Astrocyte (in vitro differentiated cells and primary cell): Measurements from ENCODE around the gene TMA7B. TPM values are rescaled to one million over a fixed set of nuclear protein-coding genes. Genes with fewer than 3 reads are reported as not detected.

Experiments
- DNase-seq: peaks from one replicate; pipeline ENCODE4 v3.0.0-alpha.2; 2010; ENCODE audit warnings: low read depth
- FAIRE-seq: peaks from 2 replicates; lab custom pipeline; 2011; peaks lifted over from hg19 to GRCh38; lab: Jason Lieb, UNC
- H2AFZ ChIP-seq: 2 replicates; pipeline ENCODE4 v1.6.0; 2012; ENCODE audit warnings: low read depth, low read length, inconsistent platforms
- H3K27ac ChIP-seq: 2 replicates; pipeline ENCODE4 v1.5.1; 2011; ENCODE audit warnings: low read depth, low read length, inconsistent platforms
- H3K27me3 ChIP-seq: 2 replicates; pipeline ENCODE4 v1.6.0; 2011; ENCODE audit warnings: low read length, inconsistent platforms; ENCODE audit not compliant: insufficient read depth
- H3K36me3 ChIP-seq: 2 replicates; pipeline ENCODE4 v1.5.1; 2011; ENCODE audit warnings: low read length, inconsistent platforms; ENCODE audit not compliant: insufficient read depth
- H3K4me1 ChIP-seq: 2 replicates; pipeline ENCODE4 v1.5.1; 2011; ENCODE audit warnings: low read length, inconsistent platforms; ENCODE audit not compliant: insufficient read depth
- H3K4me2 ChIP-seq: 2 replicates; pipeline ENCODE4 v1.6.0; 2012; ENCODE audit warnings: low read length, inconsistent platforms
- H3K4me3 ChIP-seq: 2 replicates; pipeline ENCODE4 v1.5.1; 2011; ENCODE audit warnings: low read depth, mild to moderate bottlenecking, low read length, inconsistent platforms; ENCODE audit not compliant: insufficient read depth
- H3K79me2 ChIP-seq: 2 replicates; pipeline ENCODE4 v1.6.0; 2012; ENCODE audit warnings: mild to moderate bottlenecking, low read length, inconsistent platforms; ENCODE audit not compliant: insufficient read depth
- H3K9ac ChIP-seq: 2 replicates; pipeline ENCODE4 v1.6.0; 2012; ENCODE audit warnings: mild to moderate bottlenecking, low read length, inconsistent platforms
- H3K9me3 ChIP-seq: 2 replicates; pipeline ENCODE4 v1.5.1; 2012; ENCODE audit warnings: low read depth, mild to moderate bottlenecking, low read length, inconsistent platforms; ENCODE audit not compliant: insufficient read depth
- H4K20me1 ChIP-seq: 2 replicates; pipeline ENCODE4 v1.6.0; 2012; ENCODE audit warnings: low read length, inconsistent platforms; ENCODE audit not compliant: insufficient read depth
- H3K27ac Mint-ChIP-seq: one replicate; pipeline ENCODE4 v1.8.0; 2021; ENCODE audit warnings: mild to moderate bottlenecking, mixed read lengths; ENCODE audit not compliant: unreplicated experiment
- H3K27me3 Mint-ChIP-seq: one replicate; pipeline ENCODE4 v1.8.0; 2021; ENCODE audit warnings: low read depth, mixed read lengths; ENCODE audit not compliant: unreplicated experiment
- H3K36me3 Mint-ChIP-seq: one replicate; pipeline ENCODE4 v1.8.0; 2021; ENCODE audit warnings: low read depth, mixed read lengths; ENCODE audit not compliant: unreplicated experiment
- H3K4me1 Mint-ChIP-seq: one replicate; pipeline ENCODE4 v1.8.0; 2021; ENCODE audit warnings: low read depth, mixed read lengths; ENCODE audit not compliant: unreplicated experiment
- H3K4me3 Mint-ChIP-seq: one replicate; pipeline ENCODE4 v1.8.0; 2021; ENCODE audit warnings: mild to moderate bottlenecking, moderate library complexity, mixed read lengths; ENCODE audit not compliant: unreplicated experiment
- H3K9me3 Mint-ChIP-seq: one replicate; pipeline ENCODE4 v1.8.0; 2021; ENCODE audit warnings: mild to moderate bottlenecking, mixed read lengths; ENCODE audit not compliant: unreplicated experiment
- EZH2 ChIP-seq: IDR thresholded peaks from 2 replicates; pipeline ENCODE4 v1.6.1; 2012; ENCODE audit warnings: mild to moderate bottlenecking, low read length, inconsistent platforms; ENCODE audit not compliant: insufficient read depth
- total RNA-seq: library from RNA; stranded (reverse); gene quantifications from 2 replicates; pipeline ENCODE4 v1.2.1, GENCODE V29; 2021
- TF ChIP-seq, protein P1 (sequence below): IDR thresholded peaks from 2 replicates; pipeline ENCODE4 v1.5.1; 2011; ENCODE audit warnings: low read depth, mild to moderate bottlenecking, inconsistent platforms, low read length, moderate library complexity; ENCODE audit not compliant: insufficient read depth

TMA7B gene
- total RNA-seq, 1 donor from 2014 or later = not detected

DNA sequence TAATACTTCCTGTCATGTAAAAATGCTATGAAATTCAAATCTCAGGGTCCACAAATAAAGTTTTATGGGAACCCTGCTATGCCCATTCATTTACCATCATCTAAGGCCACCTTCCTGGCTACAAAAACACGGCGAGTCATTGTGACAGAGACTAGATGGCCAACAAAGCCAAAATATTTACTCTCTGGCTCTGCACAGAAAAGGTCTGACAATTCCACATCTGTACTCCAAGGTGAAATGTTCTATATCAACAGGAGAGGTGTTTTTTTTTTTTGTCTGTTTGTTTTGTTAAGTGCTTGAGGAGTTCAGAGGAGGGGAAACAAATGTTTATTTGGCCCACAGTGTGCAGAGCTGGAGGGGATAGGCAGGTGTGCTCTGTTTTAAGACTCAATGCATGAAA, 18.6 kb upstream of the TMA7B start:
- H2AFZ ChIP-seq = no peak overlapping the region
- no peak overlapping the region for H3K27ac ChIP-seq
- no peak overlapping the region for H3K4me2 ChIP-seq
- peaks cover 6% of the 10 kb centered on the region for H3K27me3 Mint-ChIP-seq
- no peak for TF ChIP-seq EZH2
- TF ChIP-seq, protein P1, sequence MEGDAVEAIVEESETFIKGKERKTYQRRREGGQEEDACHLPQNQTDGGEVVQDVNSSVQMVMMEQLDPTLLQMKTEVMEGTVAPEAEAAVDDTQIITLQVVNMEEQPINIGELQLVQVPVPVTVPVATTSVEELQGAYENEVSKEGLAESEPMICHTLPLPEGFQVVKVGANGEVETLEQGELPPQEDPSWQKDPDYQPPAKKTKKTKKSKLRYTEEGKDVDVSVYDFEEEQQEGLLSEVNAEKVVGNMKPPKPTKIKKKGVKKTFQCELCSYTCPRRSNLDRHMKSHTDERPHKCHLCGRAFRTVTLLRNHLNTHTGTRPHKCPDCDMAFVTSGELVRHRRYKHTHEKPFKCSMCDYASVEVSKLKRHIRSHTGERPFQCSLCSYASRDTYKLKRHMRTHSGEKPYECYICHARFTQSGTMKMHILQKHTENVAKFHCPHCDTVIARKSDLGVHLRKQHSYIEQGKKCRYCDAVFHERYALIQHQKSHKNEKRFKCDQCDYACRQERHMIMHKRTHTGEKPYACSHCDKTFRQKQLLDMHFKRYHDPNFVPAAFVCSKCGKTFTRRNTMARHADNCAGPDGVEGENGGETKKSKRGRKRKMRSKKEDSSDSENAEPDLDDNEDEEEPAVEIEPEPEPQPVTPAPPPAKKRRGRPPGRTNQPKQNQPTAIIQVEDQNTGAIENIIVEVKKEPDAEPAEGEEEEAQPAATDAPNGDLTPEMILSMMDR = no peak
- H4K20me1 ChIP-seq = no peaks in the 10 kb centered on the region
- no peaks in the 10 kb centered on the region for H3K4me1 ChIP-seq
- no peak overlapping the region for H3K4me3 Mint-ChIP-seq
- FAIRE-seq = no peak
- H3K79me2 ChIP-seq = no peaks in the 10 kb centered on the region
- H3K4me3 ChIP-seq = no peak overlapping the region
- no peak overlapping the region for H3K9ac ChIP-seq
- no peak for DNase-seq
- H3K27me3 ChIP-seq = peaks cover 15% of the 10 kb centered on the region
- no peaks in the 10 kb centered on the region for H3K36me3 ChIP-seq
- no peaks in the 10 kb centered on the region for H3K9me3 Mint-ChIP-seq
- H3K36me3 Mint-ChIP-seq = no peaks in the 10 kb centered on the region
- H3K27ac Mint-ChIP-seq = no peak overlapping the region
- peaks cover 10% of the 10 kb centered on the region for H3K4me1 Mint-ChIP-seq
- no peaks in the 10 kb centered on the region for H3K9me3 ChIP-seq

DNA sequence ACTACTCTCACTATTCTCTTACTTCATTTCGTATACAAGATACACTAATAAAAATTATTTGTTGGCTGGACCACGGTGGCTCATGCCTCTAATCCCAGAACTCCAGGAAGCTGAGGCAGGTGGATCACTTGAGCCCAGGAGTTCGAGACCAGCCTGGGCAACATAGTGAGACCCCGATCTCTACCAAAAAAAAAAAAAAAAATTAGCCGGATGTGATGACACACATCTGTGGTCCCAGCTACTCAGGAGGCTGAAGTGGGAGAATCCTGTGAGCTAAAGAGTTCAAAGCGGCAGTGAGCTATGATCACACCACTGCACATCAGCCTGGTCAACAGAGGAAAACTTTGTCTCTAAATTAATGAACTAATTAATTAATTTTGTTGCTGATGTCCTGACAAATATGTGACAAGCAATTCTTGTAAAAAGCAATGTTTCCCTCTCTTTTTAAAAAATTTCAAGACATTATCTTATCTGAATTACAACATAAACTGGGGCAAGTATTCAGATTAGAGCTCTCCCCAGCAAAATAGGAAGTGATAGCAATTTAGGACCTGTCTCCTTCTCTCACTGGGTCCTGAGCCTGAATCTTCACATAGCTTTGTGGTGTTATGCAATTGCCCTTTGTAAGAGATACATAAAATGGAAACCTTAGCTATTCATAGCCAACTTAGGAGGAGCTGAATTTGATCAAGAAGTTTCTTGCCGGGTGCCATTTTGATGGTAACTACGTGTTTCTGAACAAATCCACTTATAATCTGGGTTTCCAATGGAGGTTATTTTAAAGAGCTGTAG, 17.6 kb upstream of the TMA7B start:
- no peak overlapping the region for H3K4me2 ChIP-seq
- no peak overlapping the region for H3K27ac Mint-ChIP-seq
- no peaks in the 10 kb centered on the region for H3K9me3 ChIP-seq
- FAIRE-seq (no peak), DNase-seq (no peak)
- peaks cover 6% of the 10 kb centered on the region for H3K27me3 ChIP-seq
- H4K20me1 ChIP-seq = no peaks in the 10 kb centered on the region
- no peak overlapping the region for H3K4me3 ChIP-seq
- no peak overlapping the region for H3K4me3 Mint-ChIP-seq
- H3K36me3 Mint-ChIP-seq = no peaks in the 10 kb centered on the region
- TF ChIP-seq EZH2 = no peak
- no peaks in the 10 kb centered on the region for H3K9me3 Mint-ChIP-seq
- H3K27me3 Mint-ChIP-seq = peaks cover 3% of the 10 kb centered on the region
- H3K36me3 ChIP-seq = no peaks in the 10 kb centered on the region
- peaks cover 10% of the 10 kb centered on the region for H3K4me1 Mint-ChIP-seq
- no peaks in the 10 kb centered on the region for H3K79me2 ChIP-seq
- no peak overlapping the region for H2AFZ ChIP-seq
- H3K27ac ChIP-seq = no peak overlapping the region
- no peaks in the 10 kb centered on the region for H3K4me1 ChIP-seq
- no peak overlapping the region for H3K9ac ChIP-seq

DNA sequence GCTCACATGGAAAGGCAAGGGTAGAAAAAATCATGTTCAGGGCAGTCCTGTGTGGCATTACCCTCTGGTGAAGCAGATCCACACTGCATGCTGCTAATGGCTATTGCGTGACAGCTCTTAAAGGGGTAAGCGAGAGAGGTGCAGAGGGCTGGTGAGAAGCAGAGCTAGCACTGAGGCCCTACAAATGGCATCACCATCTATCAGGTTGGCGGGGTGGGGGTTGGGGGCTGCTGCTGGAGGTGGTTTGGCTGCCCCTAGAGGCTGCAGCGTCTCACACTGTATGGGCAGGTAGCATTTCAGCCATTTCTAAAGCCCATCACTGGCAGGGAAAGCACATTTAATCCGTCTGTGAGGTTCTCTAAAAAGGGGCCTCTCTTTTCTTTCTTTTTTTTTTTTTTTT, 16.9 kb upstream of the TMA7B start:
- no peak overlapping the region for H3K9ac ChIP-seq
- peaks cover 4% of the 10 kb centered on the region for H3K27me3 ChIP-seq
- H3K9me3 Mint-ChIP-seq = no peaks in the 10 kb centered on the region
- H4K20me1 ChIP-seq = no peaks in the 10 kb centered on the region
- no peaks in the 10 kb centered on the region for H3K36me3 ChIP-seq
- H3K36me3 Mint-ChIP-seq = no peaks in the 10 kb centered on the region
- no peaks in the 10 kb centered on the region for H3K9me3 ChIP-seq
- H3K79me2 ChIP-seq = no peaks in the 10 kb centered on the region
- no peak overlapping the region for H2AFZ ChIP-seq
- H3K4me1 Mint-ChIP-seq = peaks cover 12% of the 10 kb centered on the region
- no peak overlapping the region for H3K27ac Mint-ChIP-seq
- H3K27ac ChIP-seq = no peak overlapping the region
- H3K4me3 Mint-ChIP-seq = no peak overlapping the region
- no peak overlapping the region for H3K4me2 ChIP-seq
- no peaks in the 10 kb centered on the region for H3K4me1 ChIP-seq
- FAIRE-seq (no peak), DNase-seq (no peak)
- no peak for TF ChIP-seq EZH2
- TF ChIP-seq, protein P1 = no peak
- no peak overlapping the region for H3K4me3 ChIP-seq
- H3K27me3 Mint-ChIP-seq = no peaks in the 10 kb centered on the region
